SK-N-SH treated with all-trans-retinoic acid at 6 μM for 48 hours (cell line): ENCODE data around the gene FAM83E.

Experiments used
- ARNTL ChIP-seq: fragments of 450-650 bp; formaldehyde crosslinking; IDR thresholded peaks from 2 replicates; pipeline ENCODE4 v1.5.0; 2020; ENCODE audit warnings: low read depth, mild to moderate bottlenecking, moderate library complexity, borderline replicate concordance
- TOX ChIP-seq: fragments of 250-450 bp; sonication (Bioruptor Pico); IDR thresholded peaks from 2 replicates; pipeline ENCODE4 v1.8.0; 2021; ENCODE audit warnings: mild to moderate bottlenecking, moderate library complexity, borderline replicate concordance
- TSHZ2 ChIP-seq: fragments of 250-450 bp; sonication (Bioruptor Pico); IDR thresholded peaks from 2 replicates; pipeline ENCODE4 v1.5.0; 2020; ENCODE audit warnings: mild to moderate bottlenecking, moderate library complexity

- TF ChIP-seq ARNTL (CRISPR knock-in tag) (no peak), TSHZ2 (CRISPR knock-in tag) (no peak), TOX (no peak)
Observed at GRCh38 chr19:48595171-48595570, 19.7 kb downstream of the FAM83E start.
